Measurements from ENCODE around the gene MED8. TPM values are rescaled to one million over a fixed set of nuclear protein-coding genes. Genes with fewer than 3 reads are reported as not detected.

Gene MED8
- total RNA-seq, 4 donors from 2014 or later: 38.5 to 52.2 (median 45.2) TPM

DNA sequence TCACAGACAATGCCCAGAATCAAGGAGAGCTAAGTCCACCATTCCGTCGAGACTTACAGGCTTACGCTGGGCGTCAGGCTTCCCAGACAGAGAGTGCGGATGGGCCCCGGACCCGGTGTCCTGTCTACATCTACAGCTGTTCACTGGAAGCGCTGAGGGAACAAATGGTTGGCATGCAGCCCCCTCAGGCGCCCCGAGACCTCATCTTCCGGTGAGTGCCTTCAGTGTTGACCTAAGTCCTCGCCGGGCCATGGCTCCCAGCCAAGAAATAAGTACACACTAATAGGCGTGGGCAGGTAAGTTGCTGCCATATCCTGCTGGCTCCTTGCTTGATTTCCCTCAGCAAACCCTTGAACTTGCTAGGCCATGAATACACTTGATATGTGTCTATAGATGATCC is 37.9 kb upstream of the MED8 start:
- TF ChIP-seq, protein P1, sequence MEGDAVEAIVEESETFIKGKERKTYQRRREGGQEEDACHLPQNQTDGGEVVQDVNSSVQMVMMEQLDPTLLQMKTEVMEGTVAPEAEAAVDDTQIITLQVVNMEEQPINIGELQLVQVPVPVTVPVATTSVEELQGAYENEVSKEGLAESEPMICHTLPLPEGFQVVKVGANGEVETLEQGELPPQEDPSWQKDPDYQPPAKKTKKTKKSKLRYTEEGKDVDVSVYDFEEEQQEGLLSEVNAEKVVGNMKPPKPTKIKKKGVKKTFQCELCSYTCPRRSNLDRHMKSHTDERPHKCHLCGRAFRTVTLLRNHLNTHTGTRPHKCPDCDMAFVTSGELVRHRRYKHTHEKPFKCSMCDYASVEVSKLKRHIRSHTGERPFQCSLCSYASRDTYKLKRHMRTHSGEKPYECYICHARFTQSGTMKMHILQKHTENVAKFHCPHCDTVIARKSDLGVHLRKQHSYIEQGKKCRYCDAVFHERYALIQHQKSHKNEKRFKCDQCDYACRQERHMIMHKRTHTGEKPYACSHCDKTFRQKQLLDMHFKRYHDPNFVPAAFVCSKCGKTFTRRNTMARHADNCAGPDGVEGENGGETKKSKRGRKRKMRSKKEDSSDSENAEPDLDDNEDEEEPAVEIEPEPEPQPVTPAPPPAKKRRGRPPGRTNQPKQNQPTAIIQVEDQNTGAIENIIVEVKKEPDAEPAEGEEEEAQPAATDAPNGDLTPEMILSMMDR (IDR thresholded peaks at IDR 0.05; ENCODE audit: low read depth): no peak

DNA sequence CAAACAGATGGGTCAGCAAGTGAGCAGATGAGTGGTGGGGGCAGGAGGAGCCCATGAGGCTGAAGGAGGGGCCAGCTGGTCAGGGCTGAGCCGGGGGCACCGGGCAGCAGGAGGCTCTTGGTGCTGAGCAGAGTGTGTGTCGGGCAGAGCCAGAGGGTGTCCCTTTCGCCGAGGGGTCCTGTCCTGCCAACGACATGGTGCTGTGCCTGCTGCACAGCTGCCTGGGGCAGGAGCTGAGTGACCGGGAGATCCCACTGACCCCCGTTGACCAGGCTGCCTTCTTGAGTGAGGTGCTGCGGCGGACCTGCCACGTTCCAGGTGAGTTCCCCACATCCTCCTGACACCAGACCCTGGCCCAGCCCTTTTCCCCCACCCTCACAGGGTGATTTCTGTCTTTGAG is 36.6 kb upstream of the MED8 start:
- TF ChIP-seq, protein P1 (IDR thresholded peaks at IDR 0.05; ENCODE audit: low read depth): no peak

DNA sequence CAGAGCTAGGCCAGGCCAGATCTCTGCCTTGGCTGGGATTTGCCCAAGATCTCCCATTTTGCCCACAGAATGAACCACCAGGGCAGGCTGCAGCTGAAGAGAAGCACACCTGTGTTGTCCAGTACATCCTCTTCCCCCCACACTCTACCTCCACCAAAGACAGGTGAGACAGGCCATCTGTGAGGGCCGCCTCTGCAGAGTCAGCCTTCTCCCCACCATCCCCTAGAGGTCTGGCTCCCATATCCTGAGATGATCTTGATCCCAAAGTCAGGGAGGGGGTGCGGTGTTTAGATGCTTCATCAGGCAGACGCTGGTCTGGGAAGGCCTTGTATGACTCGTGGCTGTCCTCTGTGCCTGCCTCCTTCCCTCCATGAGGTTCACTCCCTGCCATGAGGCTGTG is 35.4 kb upstream of the MED8 start:
- TF ChIP-seq, protein P1 (IDR thresholded peaks at IDR 0.05; ENCODE audit: low read depth): no peak

DNA sequence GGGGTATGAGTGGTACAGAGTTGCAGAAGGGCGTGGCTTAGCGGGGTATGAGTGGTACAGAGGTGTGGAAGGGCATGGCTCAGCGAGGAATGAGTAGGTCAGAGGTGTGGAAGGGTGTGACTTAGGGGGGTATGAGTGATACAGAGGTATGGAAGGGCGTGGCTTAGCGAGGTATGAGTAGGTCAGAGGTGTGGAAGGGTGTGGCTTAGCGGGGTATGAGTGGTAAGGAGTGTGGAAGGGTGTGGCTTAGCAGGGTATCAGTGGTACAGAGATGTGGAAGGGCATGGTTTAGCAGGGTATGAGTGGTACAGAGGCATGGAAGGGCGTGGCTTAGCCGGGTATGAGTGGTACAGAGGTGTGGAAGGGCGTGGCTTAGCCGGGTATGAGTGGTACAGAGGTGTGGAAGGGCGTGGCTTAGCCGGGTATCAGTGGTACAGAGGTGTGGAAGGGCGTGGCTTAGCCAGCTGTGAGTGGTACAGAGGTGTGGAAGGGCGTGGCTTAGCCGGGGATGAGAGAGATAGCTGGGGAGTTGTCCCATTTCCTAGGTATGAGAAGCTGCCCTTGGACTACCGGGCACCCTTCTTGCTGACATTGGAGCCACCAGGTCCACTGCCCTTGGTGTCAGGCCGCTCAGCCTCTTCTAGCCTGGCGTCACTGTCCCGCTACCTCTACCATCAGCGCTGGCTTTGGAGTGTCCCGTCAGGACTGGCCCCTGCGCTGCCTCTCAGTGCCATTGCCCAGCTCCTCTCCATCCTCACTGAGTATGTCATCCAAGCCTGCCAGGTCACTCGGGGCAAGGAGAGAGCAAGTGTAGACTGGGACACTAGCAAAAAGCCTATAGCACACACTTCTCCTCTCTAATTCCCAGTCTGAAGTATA is 34.3 kb upstream of the MED8 start:
- TF ChIP-seq, protein P1 (IDR thresholded peaks at IDR 0.05; ENCODE audit: low read depth): no peak

DNA sequence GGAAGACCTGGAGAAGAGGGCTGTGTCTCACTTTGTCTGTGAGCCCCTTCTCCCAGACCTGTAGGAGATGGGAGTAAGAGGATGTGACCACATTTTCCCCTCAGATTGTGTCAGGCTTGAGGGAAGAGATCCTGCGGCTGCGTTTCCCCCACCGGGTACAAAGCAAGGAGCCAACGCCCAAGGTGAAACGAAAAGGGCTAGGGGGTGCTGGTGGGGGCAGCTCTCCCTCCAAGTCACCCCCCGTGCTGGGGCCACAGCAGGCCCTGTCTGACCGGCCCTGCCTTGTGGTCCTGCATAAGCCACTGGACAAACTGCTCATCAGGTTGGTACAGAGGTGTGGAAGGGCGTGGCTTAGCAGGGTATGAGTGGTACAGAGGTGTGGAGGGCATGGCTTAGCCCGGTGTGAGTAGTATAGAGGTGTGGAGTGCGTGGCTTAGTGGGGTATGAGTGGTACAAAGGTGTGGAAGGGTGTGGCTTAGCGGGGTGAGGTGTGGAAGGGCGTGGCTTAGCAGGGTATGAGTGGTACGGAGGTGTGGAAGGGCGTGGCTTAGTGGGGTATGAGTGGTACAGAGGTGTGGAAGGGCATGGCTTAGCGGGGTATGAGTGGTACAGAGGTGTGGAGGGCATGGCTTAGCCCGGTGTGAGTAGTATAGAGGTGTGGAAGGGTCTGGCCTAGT is 33.5 kb upstream of the MED8 start:
- TF ChIP-seq, protein P1 (IDR thresholded peaks at IDR 0.05; ENCODE audit: low read depth): no peak

DNA sequence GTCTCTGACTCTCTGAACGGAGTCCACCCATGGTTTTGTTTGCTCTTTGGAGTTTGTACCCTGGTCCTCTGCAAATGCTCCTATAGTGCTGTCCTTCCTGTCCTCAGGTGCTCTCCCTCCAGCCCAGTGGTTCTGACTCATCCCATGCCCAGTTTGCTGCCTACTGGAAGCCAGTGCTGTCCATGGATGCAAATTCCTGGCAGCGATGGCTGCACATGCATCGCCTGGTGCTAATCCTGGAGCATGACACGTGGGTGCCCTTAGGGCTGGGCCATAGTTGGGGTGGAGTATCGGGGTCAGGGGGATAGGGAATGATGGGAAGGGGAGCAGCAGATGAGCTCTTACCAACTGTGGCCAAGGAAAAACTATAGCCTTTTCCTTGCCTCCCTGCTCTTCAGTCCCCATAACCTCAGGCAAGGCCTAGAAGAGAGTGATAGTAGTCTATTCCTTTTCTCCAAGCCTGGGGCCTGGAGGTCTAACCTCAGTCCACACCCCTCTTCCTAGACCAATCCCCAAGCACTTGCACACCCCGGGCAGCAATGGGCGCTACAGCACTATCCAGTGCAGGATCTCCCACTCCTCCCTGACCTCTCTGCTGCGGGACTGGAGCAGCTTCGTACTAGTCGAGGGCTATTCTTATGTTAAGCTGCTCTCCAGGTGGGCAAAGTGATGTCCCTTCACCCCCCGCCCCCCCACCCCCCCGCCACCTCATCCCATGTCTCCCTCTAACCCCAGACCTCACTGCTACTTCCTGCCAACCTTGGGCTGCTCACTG is 32.6 kb upstream of the MED8 start:
- TF ChIP-seq, protein P1 (IDR thresholded peaks at IDR 0.05; ENCODE audit: low read depth): no peak

DNA sequence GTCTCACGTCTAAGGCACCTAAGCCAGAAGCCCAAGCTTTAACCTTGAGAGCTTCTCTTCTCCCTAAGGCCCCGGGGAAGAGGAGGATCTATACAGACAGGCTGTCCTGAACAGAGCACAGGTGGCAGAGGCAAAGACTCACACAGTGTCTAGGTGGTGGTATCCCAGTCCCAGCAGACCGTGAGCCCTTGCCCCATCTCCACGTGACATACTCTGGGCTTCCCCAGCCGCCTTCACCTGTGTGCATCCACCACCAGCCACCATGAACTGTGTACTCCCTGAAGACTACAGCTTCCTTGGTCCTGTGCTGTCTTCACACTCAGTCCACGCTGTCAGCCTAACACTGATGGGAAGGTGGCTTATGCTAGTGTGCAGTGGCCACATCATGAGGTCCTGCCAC is 31.8 kb upstream of the MED8 start:
- TF ChIP-seq, protein P1 (IDR thresholded peaks at IDR 0.05; ENCODE audit: low read depth): no peak

Data from subcutaneous adipose tissue (tissue), 4 donors.